ENCODE measurements around the gene ATP2A2. TPM values are rescaled to one million over a fixed set of nuclear protein-coding genes. Genes with fewer than 3 reads are reported as not detected.

The ATP2A2 gene
- total RNA-seq, 1 experiment from 2014 or later = 239 TPM

GRCh38 chr12:110371408-110372055 lies 90.5 kb downstream of the ATP2A2 start:
- Histone ChIP-seq H2AFZ (ENCODE audit: low read depth, low read length, poor library complexity, severe bottlenecking) (no peak overlapping the region), H3K27me3 (ENCODE audit: insufficient read depth, low read length) (no peaks in the 10 kb centered on the region), H3K9me2 (ENCODE audit: insufficient read depth) (no peaks in the 10 kb centered on the region), H4K20me1 (ENCODE audit: insufficient read depth) (no peaks in the 10 kb centered on the region), H3K4me1 (ENCODE audit: control insufficient read depth in 1 of 2, insufficient read depth in 2 of 2, low read length in 2 of 2) (no peaks in the 10 kb centered on the region), H3K9me3 (ENCODE audit: control insufficient read depth in 1 of 2, insufficient read depth in 1 of 2, low read depth in 1 of 2, low read length in 2 of 2) (no peaks in the 10 kb centered on the region), H3K4me2 (ENCODE audit: low read length) (no peak overlapping the region), H3K9ac (ENCODE audit: low read length) (no peak overlapping the region), H3K36me3 (ENCODE audit: control insufficient read depth in 1 of 2, insufficient read depth in 2 of 2, low read length in 2 of 2) (peaks cover 32 to 34% of the 10 kb centered on the region in 2 experiments; a peak in 3 of 4 replicates), H3K4me3 (replicated peaks in 1 of 2; ENCODE audit: low read depth in 1 of 2, low read length in 2 of 2) (no peak overlapping the region), H3K27ac (ENCODE audit: low read depth, low read length) (no peak overlapping the region), H3K79me2 (ENCODE audit: insufficient read depth, low read length) (peaks cover 11% of the 10 kb centered on the region; the same call in 1 of the 2 replicates)
- DNase-seq (ENCODE audit: low read depth, low spot score) (no peak), ATAC-seq (no peak)
- RAD21 ChIA-PET (ENCODE audit: low non-redundant PET in 1 of 2, low total read pairs in 2 of 2, uncharacterized antibody in 2 of 2, unreplicated experiment in 2 of 2) = no interaction called here
- POLR2A ChIA-PET = no interaction called here
- intact Hi-C loops (cut with micrococcal nuclease) = no loop called here
- TF ChIP-seq, protein P1, sequence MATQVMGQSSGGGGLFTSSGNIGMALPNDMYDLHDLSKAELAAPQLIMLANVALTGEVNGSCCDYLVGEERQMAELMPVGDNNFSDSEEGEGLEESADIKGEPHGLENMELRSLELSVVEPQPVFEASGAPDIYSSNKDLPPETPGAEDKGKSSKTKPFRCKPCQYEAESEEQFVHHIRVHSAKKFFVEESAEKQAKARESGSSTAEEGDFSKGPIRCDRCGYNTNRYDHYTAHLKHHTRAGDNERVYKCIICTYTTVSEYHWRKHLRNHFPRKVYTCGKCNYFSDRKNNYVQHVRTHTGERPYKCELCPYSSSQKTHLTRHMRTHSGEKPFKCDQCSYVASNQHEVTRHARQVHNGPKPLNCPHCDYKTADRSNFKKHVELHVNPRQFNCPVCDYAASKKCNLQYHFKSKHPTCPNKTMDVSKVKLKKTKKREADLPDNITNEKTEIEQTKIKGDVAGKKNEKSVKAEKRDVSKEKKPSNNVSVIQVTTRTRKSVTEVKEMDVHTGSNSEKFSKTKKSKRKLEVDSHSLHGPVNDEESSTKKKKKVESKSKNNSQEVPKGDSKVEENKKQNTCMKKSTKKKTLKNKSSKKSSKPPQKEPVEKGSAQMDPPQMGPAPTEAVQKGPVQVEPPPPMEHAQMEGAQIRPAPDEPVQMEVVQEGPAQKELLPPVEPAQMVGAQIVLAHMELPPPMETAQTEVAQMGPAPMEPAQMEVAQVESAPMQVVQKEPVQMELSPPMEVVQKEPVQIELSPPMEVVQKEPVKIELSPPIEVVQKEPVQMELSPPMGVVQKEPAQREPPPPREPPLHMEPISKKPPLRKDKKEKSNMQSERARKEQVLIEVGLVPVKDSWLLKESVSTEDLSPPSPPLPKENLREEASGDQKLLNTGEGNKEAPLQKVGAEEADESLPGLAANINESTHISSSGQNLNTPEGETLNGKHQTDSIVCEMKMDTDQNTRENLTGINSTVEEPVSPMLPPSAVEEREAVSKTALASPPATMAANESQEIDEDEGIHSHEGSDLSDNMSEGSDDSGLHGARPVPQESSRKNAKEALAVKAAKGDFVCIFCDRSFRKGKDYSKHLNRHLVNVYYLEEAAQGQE (IDR thresholded peaks at IDR 0.05; ENCODE audit: low read depth) = no peak
- TF ChIP-seq JUND (IDR thresholded peaks at IDR 0.05) (no peak), SIN3A (IDR thresholded peaks at IDR 0.05; ENCODE audit: low read depth) (no peak), EGR1 (IDR thresholded peaks at IDR 0.05; ENCODE audit: low read depth) (no peak)
- TF ChIP-seq, protein P2, sequence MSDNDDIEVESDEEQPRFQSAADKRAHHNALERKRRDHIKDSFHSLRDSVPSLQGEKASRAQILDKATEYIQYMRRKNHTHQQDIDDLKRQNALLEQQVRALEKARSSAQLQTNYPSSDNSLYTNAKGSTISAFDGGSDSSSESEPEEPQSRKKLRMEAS (IDR thresholded peaks at IDR 0.05) = no peak
- no TSS peak for BruUV-seq (replicated peaks)
- CTCF ChIA-PET = no interaction called here

- ATAC-seq = no peak
- TF ChIP-seq, protein P1 (IDR thresholded peaks at IDR 0.05; ENCODE audit: low read depth) = no peak
- no peak for TF ChIP-seq POLR2A (IDR thresholded peaks at IDR 0.05; ENCODE audit: borderline replicate concordance, extremely low read depth, insufficient read depth, insufficient read length)
- no peak for TF ChIP-seq SRF (IDR thresholded peaks at IDR 0.05; ENCODE audit: low read depth)
- TF ChIP-seq, protein P3, sequence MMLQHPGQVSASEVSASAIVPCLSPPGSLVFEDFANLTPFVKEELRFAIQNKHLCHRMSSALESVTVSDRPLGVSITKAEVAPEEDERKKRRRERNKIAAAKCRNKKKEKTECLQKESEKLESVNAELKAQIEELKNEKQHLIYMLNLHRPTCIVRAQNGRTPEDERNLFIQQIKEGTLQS (IDR thresholded peaks at IDR 0.05) = no peak
- TF ChIP-seq ZNF274 (IDR thresholded peaks at IDR 0.05; ENCODE audit: low read depth, low read length) = no peak
- no peak for TF ChIP-seq SP1 (IDR thresholded peaks at IDR 0.05; ENCODE audit: low read depth)
- TF ChIP-seq EZH2 (IDR thresholded peaks at IDR 0.05) = no peak
- TF ChIP-seq RAD21 (IDR thresholded peaks at IDR 0.05; ENCODE audit: low read depth) = no peak
Observed at GRCh38 chr12:110372056-110372425, 91.0 kb downstream of the ATP2A2 start.

More at GRCh38 chr12:110372056-110372425, 91.0 kb downstream of the ATP2A2 start:
- Histone ChIP-seq H3K27me3 (ENCODE audit: insufficient read depth, low read length) (no peaks in the 10 kb centered on the region), H3K4me2 (ENCODE audit: low read length) (no peak overlapping the region), H3K36me3 (ENCODE audit: control insufficient read depth in 1 of 2, insufficient read depth in 2 of 2, low read length in 2 of 2) (peaks cover 33 to 36% of the 10 kb centered on the region in 2 experiments; a peak in 3 of 4 replicates), H3K9me2 (ENCODE audit: insufficient read depth) (no peaks in the 10 kb centered on the region), H2AFZ (ENCODE audit: low read depth, low read length, poor library complexity, severe bottlenecking) (no peak overlapping the region), H3K9ac (ENCODE audit: low read length) (no peak overlapping the region), H3K9me3 (ENCODE audit: control insufficient read depth in 1 of 2, insufficient read depth in 1 of 2, low read depth in 1 of 2, low read length in 2 of 2) (no peaks in the 10 kb centered on the region), H3K4me3 (replicated peaks in 1 of 2; ENCODE audit: low read depth in 1 of 2, low read length in 2 of 2) (no peak overlapping the region), H3K79me2 (ENCODE audit: insufficient read depth, low read length) (peaks cover 11% of the 10 kb centered on the region; the same call in 1 of the 2 replicates), H3K4me1 (ENCODE audit: control insufficient read depth in 1 of 2, insufficient read depth in 2 of 2, low read length in 2 of 2) (no peaks in the 10 kb centered on the region), H4K20me1 (ENCODE audit: insufficient read depth) (no peaks in the 10 kb centered on the region), H3K27ac (ENCODE audit: low read depth, low read length) (no peak overlapping the region)
- RAD21 ChIA-PET (ENCODE audit: low non-redundant PET in 1 of 2, low total read pairs in 2 of 2, uncharacterized antibody in 2 of 2, unreplicated experiment in 2 of 2) = no interaction called here
- DNase-seq (ENCODE audit: low read depth, low spot score) = no peak
- intact Hi-C loops (cut with micrococcal nuclease) = no loop called here
- POLR2A ChIA-PET = no interaction called here
- no TSS peak for BruUV-seq (replicated peaks)
- CTCF ChIA-PET = no interaction called here
